Left ventricle myocardium inferior (tissue), 1 donor: Measurements from ENCODE around the gene ENO2. TPM values are rescaled to one million over a fixed set of nuclear protein-coding genes. Genes with fewer than 3 reads are reported as not detected.
A peak's percentile ranks its signal among the peaks of the same experiment; 100 is the strongest.
"Not testable (repeated sequence)": the region's sequence is repeated elsewhere in the genome, so short reads cannot be mapped to it uniquely, and the experiment has no call there.

Experiments used
- DNase-seq: peaks from one replicate; pipeline ENCODE4 v3.0.0-alpha.2; 2020
- H3K27ac ChIP-seq: fragments of 200-600 bp; replicated peaks from 2 replicates; pipeline ENCODE4 v1.8.0; 2021
- H3K27me3 ChIP-seq: fragments of 200-600 bp; 2 replicates; pipeline ENCODE4 v1.8.0; 2021; ENCODE audit warnings: low read depth
- H3K36me3 ChIP-seq: fragments of 200-600 bp; 2 replicates; pipeline ENCODE4 v1.8.0; 2021
- H3K4me1 ChIP-seq: fragments of 200-600 bp; 2 replicates; pipeline ENCODE4 v1.8.0; 2021
- H3K4me3 ChIP-seq: fragments of 200-600 bp; 2 replicates; pipeline ENCODE4 v1.8.0; 2021; ENCODE audit warnings: mild to moderate bottlenecking, moderate library complexity
- H3K9me3 ChIP-seq: fragments of 200-600 bp; replicated peaks from 2 replicates; pipeline ENCODE4 v1.8.0; 2021
- CTCF ChIP-seq: fragments of 200-600 bp; IDR thresholded peaks from 2 replicates; pipeline ENCODE4 v1.8.0; 2021; ENCODE audit warnings: antibody characterized with exemption, mild to moderate bottlenecking, borderline replicate concordance
- intact Hi-C: fragments of 100-400 bp; cut with micrococcal nuclease; formaldehyde crosslinking; loops from one replicate; pipeline ENCODE4 v1.11.0; 2022
- long read RNA-seq: library from polyadenylated mRNA; unstranded; transcript quantifications from one replicate; pipeline ENCODE4 v2.0.0, GENCODE V29; 2021
- total RNA-seq: library from RNA; stranded (reverse); fragmentation: NEBNext Ultra II Directional; extraction: Animal tissue kit (Norgen Biotek cat#: 25700); gene quantifications from one replicate; pipeline ENCODE4 v1.2.1, GENCODE V29; 2021
- donor health status: DM: no; HTN: yes; CAD: no; lungs with severe emphysema.

The ENO2 gene
- 14.8 TPM for total RNA-seq
- long read RNA-seq, transcript ENO2-201 (12 exons, 2,423 nt) = major isoform, 23 of 28 reads
- long read RNA-seq, partial matches to known transcripts = 3 of 28 reads
- long read RNA-seq, other reads (novel, unspliced or antisense) = 1 of 28 reads

GRCh38 chr12:6914246-6914946 is at the start of gene ENO2:
Gene ENO2 (plus strand): TSS chr12:6914580. CDS start chr12:6915833, 1,253 bp downstream.
- Histone ChIP-seq H3K27ac (peak within 1 kb of the TSS; percentile 80), H3K4me1 (peaks cover 24% of the 10 kb centered on the region), H3K4me3 (peak within 1 kb of the TSS; percentile 90), H3K27me3 (no peaks in the 10 kb centered on the region), H3K9me3 (no peaks in the 10 kb centered on the region), H3K36me3 (no peaks in the 10 kb centered on the region)
- TF ChIP-seq CTCF = no peak
- intact Hi-C loops = no loop called here
- peak; percentile 79 for DNase-seq

DNA sequence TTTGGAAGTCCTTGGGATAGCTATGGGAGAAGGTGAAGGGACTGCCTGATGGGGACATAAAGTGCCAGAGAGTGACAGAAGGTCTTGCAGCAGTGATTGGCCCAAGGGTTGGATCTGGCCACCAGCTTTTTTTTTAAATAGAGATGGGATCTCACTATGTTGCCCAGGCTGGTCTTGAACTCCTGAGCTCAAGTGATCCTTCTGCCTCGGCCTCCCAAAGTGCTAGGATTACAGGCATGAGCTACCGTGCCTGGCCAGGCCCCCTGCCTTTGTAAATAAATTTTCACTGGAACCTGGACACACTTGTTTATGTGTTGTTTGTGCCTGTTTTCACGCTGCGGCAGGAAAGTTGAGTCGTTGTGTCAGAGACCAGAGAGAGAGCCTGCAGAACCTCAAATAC is 49.1 kb upstream of the ENO2 start:
- H3K4me3 ChIP-seq, H3K27ac ChIP-seq, intact Hi-C loops, DNase-seq, H3K9me3 ChIP-seq, H3K27me3 ChIP-seq: not testable (repeated sequence)
- Histone ChIP-seq H3K36me3 (peaks cover 63% of the 10 kb centered on the region), H3K4me1 (peaks cover 34% of the 10 kb centered on the region)

DNA sequence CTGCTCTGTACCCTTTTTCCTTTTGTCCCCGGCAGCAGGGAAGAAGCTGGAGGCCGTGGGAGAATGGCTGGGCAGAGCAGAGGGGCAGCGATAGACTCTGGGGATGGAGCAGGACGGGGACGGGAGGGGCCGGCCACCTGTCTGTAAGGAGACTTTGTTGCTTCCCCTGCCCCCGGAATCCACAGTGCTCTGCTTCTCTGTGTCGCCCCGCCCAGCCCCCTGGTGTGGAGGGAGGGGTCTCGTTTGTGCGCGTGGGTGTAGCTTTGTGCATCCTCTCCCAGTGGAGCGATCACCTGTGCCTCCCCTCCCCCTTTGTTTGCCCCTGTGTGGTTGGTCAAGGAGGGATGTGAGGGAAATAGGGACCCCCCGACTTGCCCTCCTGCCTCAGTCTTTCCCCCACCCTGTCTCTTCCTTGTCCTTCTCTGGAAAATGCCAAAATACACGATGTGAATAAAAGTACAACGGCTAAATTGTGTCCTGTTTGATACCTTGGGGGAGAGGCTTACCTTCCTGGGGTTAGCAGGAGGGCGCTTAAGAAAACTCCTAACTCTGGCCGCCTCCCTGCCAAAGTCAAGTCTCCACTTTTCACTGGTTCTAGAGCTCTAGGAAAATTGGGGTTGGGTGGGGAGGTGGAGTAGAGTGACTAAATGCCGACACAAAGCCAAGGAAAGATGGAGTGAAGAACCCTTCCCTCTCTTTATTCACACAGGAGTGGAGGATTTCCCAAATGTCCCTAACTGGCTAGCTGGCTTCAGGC is 48.0 kb upstream of the ENO2 start:
- Histone ChIP-seq H3K9me3 (no peaks in the 10 kb centered on the region), H3K27me3 (no peaks in the 10 kb centered on the region), H3K27ac (peak overlapping the region; percentile 99), H3K4me1 (peaks cover 43% of the 10 kb centered on the region), H3K4me3 (peak overlapping the region; percentile 100), H3K36me3 (peaks cover 63% of the 10 kb centered on the region)
- intact Hi-C loops = no loop called here
- TF ChIP-seq CTCF = no peak
- DNase-seq = no peak

GRCh38 chr12:6866920-6867412 is 47.4 kb upstream of the ENO2 start:
- no peak for TF ChIP-seq CTCF
- Histone ChIP-seq H3K36me3 (peaks cover 60% of the 10 kb centered on the region), H3K9me3 (no peaks in the 10 kb centered on the region), H3K27me3 (no peaks in the 10 kb centered on the region), H3K4me1 (peaks cover 50% of the 10 kb centered on the region), H3K27ac (peak overlapping the region; percentile 99), H3K4me3 (peak overlapping the region; percentile 100)
- DNase-seq = no peak
- intact Hi-C loops = no loop called here

DNA sequence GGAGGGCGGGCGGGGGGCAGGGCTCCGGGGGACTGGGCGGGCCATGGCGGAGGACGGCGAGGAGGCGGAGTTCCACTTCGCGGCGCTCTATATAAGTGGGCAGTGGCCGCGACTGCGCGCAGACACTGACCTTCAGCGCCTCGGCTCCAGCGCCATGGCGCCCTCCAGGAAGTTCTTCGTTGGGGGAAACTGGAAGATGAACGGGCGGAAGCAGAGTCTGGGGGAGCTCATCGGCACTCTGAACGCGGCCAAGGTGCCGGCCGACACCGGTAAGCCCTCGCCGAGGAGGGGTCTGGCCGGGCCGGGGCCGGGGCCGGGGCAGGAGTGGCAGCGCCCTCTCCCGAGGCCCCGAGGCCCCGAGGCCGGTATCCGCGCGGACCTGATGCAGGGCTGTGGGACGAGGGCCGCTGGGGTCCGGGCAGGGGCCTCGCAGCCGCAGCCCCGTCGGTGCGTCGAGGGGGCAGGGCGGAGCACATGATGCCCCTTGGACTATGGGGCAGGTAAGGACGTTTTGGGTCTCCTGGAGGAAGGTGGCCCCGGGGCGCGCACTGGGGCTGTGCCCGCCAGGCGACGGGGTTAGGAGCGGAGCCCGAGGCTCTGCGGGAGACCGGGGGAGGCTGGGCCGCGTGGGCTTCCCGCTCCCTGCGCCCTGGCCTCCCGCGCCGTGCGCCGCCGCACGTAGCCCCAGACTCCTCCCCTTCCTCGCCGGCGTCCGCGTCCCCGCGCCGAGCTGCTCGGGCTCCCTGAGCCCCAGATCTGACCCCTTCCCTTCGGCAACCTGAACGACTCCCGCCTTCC is 46.8 kb upstream of the ENO2 start, which contains the start of gene TPI1:
TPI1 (plus strand) TSS at position 119 of the 798 bp plus-strand sequence; CDS start at position 155, 36 bp downstream.
- peak within 1 kb of the TSS; percentile 100 for H3K4me3 ChIP-seq
- peak within 1 kb of the TSS; percentile 99 for H3K27ac ChIP-seq
- DNase-seq = peak; percentile 88
- intact Hi-C loops = no loop called here
- peaks cover 53% of the 10 kb centered on the region for H3K36me3 ChIP-seq
- H3K4me1 ChIP-seq = peaks cover 56% of the 10 kb centered on the region
- TF ChIP-seq CTCF = no peak
- no peaks in the 10 kb centered on the region for H3K9me3 ChIP-seq
- no peaks in the 10 kb centered on the region for H3K27me3 ChIP-seq
